IgD-negative memory B cell (primary cell): ENCODE results near the gene HOXD10. TPM values are rescaled to one million over a fixed set of nuclear protein-coding genes. Genes with fewer than 3 reads are reported as not detected.

Experiments
- H3K27ac Mint-ChIP-seq, 3 donors: one replicate each; pipeline ENCODE4 v1.8.0; 2020 to 2022; ENCODE audit warnings: mild to moderate bottlenecking in 3 of 3, mixed read lengths in 3 of 3, moderate library complexity in 1 of 3
- H3K27me3 Mint-ChIP-seq: one replicate; pipeline ENCODE4 v1.8.0; 2021; ENCODE audit warnings: mixed read lengths
- H3K36me3 Mint-ChIP-seq: one replicate; pipeline ENCODE4 v1.8.0; 2020; ENCODE audit warnings: mild to moderate bottlenecking, mixed read lengths
- H3K4me1 Mint-ChIP-seq, 3 donors: one replicate each; pipeline ENCODE4 v1.8.0; 2020 to 2022; ENCODE audit warnings: mixed read lengths in 3 of 3, mild to moderate bottlenecking in 1 of 3
- H3K4me3 Mint-ChIP-seq, 4 donors: one replicate each; pipeline ENCODE4 v1.8.0; 2020 to 2022; ENCODE audit warnings: mild to moderate bottlenecking in 4 of 4, mixed read lengths in 4 of 4, moderate library complexity in 3 of 4
- H3K9me3 Mint-ChIP-seq, 3 donors: one replicate each; pipeline ENCODE4 v1.8.0; 2020 to 2021; ENCODE audit warnings: mixed read lengths in 3 of 3, mild to moderate bottlenecking in 1 of 3
- polyA plus RNA-seq: library from polyadenylated mRNA; unstranded; fragments of 300-500 nt; fragmentation: Illumina TruSeq; gene quantifications from one replicate; pipeline ENCODE4 v1.2.3, GENCODE V29; 2021

Gene HOXD10
- polyA plus RNA-seq, 1 donor from 2014 or later, result not detected

DNA sequence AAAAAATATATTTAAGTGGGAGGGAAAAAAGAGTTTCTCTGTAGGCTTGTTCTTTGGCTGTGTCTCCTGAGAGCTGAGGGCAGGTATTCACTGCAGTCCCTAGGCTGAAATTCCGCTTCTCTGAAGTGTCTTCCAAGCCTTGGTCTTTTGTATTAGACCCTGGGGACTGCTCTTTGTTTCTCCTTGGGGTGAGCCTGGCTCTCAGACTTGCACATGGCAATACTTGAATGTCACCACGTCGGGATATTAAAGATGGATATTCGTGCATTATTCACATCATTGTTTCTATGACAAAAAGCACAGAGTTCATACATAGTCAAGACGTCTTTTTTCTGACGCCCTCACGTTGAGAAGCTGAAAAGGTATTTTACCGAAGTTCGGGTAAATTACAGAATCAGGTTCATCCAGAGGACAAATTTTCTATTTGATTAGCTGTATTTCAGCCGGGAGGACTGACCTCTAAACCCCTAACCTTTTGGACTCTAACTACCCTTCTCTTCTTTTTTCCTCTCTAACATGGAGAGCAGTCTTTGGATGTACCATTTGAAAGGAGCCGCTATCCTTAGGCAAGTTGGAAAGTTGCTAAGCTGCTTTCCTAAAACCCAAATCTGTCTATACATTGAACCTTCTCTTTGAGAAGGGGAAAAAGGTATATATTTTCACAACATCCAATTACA, 38.1 kb downstream of the HOXD10 start:
- Mint-ChIP-seq H3K4me3 (no peak overlapping the region), H3K9me3 (peaks cover 0 to 5% (median 0%) of the 10 kb centered on the region in 3 donors), H3K36me3 (no peaks in the 10 kb centered on the region), H3K27me3 (peaks cover 52% of the 10 kb centered on the region), H3K4me1 (peaks cover 0 to 1% (median 0%) of the 10 kb centered on the region in 3 donors), H3K27ac (no peak overlapping the region)

DNA sequence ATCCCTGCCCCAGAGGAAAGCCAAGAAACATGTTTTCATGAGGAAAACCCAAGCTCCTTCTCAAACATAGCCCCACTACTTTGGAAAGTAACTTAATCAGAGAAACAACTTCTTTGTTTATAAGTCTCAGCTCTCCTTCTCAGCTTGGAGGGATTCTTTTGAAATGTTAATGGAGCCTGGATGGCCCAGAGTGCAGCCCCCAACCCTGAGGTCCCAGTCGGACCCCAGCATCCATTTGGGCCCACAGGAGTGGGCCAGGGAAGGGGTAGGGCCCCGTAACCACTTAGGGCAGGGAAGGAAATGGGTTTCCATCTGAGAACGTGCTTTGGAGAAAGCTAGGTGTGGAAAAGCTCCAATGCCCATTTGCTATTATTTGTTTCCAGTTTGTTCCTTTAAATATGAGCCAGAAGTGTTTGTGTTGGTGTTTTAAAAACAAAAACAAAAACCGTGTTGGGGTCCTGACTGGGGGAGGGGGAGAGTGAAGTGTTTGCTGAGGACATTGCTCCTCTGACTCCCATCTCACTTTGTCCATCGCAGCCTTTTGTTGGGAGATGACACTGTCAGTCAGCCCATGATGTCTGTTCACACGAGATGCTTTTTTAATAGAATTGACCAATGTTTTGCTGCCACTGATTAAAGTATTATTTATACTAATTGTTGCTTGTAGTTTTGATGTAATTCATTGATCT, 38.9 kb downstream of the HOXD10 start:
- H3K4me1 Mint-ChIP-seq, result peaks cover 0 to 1% (median 0%) of the 10 kb centered on the region in 3 donors
- H3K27ac Mint-ChIP-seq, result no peak overlapping the region
- peak overlapping the region in 1 of 4 donors; percentile 46 for H3K4me3 Mint-ChIP-seq
- H3K27me3 Mint-ChIP-seq, result peaks cover 48% of the 10 kb centered on the region
- no peaks in the 10 kb centered on the region for H3K36me3 Mint-ChIP-seq
- peaks cover 0 to 5% (median 0%) of the 10 kb centered on the region in 3 donors for H3K9me3 Mint-ChIP-seq

DNA sequence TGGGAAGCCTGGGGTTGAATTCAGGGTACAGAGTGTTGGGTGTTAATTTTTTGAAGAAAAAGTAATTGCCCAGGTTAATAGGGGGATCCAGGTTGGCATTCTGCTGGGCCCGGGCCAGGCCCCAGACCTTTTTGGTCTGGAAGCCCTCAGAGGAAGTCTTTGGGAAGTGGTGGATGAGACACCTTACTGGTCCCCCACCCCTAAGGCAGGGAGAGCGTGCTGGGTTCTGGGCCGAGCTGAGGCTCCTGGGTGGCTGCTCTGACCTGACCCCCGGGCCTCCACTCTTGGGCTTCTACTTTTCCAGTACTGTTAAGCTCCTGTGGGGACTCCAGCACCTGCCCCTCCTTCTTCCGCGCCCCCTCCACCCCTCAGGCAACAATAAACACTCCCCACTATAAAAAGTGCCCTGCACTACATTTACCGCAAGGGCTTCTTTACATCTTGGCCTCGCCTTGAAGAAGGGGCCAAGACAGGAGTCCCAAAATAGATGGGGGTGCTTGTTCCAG, 39.8 kb downstream of the HOXD10 start:
- Mint-ChIP-seq H3K27ac (peak overlapping the region; percentile 23 to 62 (median 60)), H3K4me3 (peak overlapping the region in 2 of 4 donors; percentile 29 to 41), H3K36me3 (no peaks in the 10 kb centered on the region)

DNA sequence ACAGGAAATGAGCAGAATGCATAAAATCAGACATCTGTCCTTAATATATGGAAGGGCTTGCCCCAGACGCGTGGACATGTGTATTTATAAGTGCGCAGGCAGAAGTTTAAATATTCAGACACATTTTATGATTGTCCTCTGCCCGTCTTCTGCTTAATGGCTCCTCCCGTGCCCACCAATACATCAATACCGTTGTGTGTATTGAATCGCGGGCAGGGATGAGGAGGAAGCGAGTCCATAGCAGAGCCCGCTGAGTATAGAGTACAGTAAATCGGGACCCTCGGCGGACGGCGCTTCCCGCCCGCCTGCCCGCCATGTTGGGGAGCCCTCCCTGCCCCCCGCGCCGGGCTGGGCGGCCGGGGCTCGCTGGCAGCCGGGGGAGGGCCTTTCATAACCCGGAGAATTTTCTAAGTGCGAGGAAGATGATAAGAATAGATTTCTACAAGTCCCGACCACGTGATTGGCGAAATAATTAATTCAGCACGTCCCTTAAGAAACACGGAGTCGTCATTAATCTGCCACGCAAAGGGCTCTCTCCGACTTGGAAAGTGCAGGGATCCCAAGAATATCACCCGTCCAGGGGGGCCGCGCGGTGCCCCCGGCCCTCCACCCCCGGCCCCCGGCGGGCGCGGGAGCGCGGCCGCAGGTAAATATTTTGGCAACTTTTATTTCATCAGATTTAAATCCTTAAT, 40.4 kb downstream of the HOXD10 start, which contains the start of gene HOXD3:
Gene HOXD3, plus strand, starts transcription at position 501 of the 692 bp plus-strand sequence. CDS start 11,808 bp downstream, outside the sequence.
- peaks cover 0 to 1% (median 0%) of the 10 kb centered on the region in 3 donors for H3K4me1 Mint-ChIP-seq
- H3K36me3 Mint-ChIP-seq, result no peaks in the 10 kb centered on the region
- peak within 1 kb of the TSS; percentile 78 to 96 (median 80) for H3K27ac Mint-ChIP-seq
- H3K9me3 Mint-ChIP-seq, result peaks cover 0 to 7% (median 0%) of the 10 kb centered on the region in 3 donors
- peaks cover 51% of the 10 kb centered on the region for H3K27me3 Mint-ChIP-seq
- H3K4me3 Mint-ChIP-seq, result peak within 1 kb of the TSS; percentile 21 to 76 (median 46)

More for the DNA sequence above, 39.8 kb downstream of the HOXD10 start:
- peaks cover 0 to 7% (median 0%) of the 10 kb centered on the region in 3 donors for H3K9me3 Mint-ChIP-seq
- peaks cover 0 to 1% (median 0%) of the 10 kb centered on the region in 3 donors for H3K4me1 Mint-ChIP-seq
- peaks cover 48% of the 10 kb centered on the region for H3K27me3 Mint-ChIP-seq

DNA sequence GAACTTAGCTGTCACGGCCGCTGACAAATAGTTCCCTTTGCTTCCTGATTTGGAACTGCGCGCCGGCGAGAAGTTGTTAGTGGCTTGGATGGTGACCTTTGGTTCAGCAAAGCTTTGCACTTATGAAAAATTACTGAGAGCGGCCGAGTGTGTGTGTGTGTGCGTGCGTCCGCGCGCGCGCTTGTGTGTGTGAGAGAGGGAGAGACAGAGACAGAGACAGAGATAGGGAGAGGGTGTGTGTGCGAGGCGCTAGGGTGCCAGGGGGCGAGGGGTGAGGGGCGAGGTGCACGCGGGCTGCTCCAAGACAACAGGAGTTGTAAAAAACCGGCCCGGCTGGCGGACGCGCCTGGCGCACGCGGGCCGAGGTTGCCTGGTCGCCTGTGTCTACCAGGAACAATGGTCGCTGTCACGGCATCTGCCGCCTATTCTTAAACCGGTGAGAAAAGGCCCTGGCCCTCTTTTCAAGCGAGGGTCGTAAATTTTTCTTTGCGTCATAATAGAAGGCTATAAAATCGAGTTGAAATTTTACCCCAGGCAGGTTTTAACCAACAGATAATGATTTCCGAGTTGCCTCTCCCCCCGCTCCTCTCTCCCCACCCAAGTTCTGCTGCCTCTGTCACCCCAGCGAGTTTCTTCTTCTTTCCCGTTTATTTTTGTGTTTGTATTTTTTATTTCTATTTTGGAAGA, 41.1 kb downstream of the HOXD10 start:
- H3K4me1 Mint-ChIP-seq, result peaks cover 0 to 1% (median 0%) of the 10 kb centered on the region in 3 donors
- H3K27me3 Mint-ChIP-seq, result peaks cover 51% of the 10 kb centered on the region
- H3K36me3 Mint-ChIP-seq, result no peaks in the 10 kb centered on the region
- H3K27ac Mint-ChIP-seq, result peak overlapping the region in 2 of 3 donors; percentile 78 to 96
- peak overlapping the region; percentile 21 to 76 (median 41) for H3K4me3 Mint-ChIP-seq
- H3K9me3 Mint-ChIP-seq, result peaks cover 0 to 7% (median 0%) of the 10 kb centered on the region in 3 donors

DNA sequence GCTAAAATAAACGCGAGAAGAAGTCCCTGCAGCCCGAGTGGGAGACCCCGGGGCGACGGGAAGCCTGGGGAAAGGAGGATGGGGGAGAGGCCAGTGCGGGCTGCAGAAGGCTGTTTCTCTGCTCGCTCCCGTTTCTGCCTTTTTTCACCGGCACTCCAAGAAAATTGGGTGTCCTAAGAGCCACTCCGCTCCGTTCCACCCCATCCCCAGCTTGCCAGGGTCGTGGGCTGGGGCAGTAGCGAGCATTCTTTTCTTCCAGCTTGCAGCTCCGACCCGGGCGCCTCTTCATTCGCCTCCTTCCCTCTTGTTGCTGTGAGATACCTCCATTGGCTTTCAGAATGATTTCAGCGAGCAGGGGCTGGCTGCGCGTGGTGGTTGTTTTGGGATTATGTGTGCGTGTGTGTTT, 41.6 kb downstream of the HOXD10 start:
- H3K4me1 Mint-ChIP-seq, result peaks cover 0 to 1% (median 0%) of the 10 kb centered on the region in 3 donors
- peaks cover 52% of the 10 kb centered on the region for H3K27me3 Mint-ChIP-seq
- H3K9me3 Mint-ChIP-seq, result peaks cover 0 to 7% (median 0%) of the 10 kb centered on the region in 3 donors
- H3K4me3 Mint-ChIP-seq, result peak overlapping the region in 3 of 4 donors; percentile 30 to 76 (median 52)
- no peaks in the 10 kb centered on the region for H3K36me3 Mint-ChIP-seq
- H3K27ac Mint-ChIP-seq, result peak overlapping the region; percentile 78 to 96 (median 80)

DNA sequence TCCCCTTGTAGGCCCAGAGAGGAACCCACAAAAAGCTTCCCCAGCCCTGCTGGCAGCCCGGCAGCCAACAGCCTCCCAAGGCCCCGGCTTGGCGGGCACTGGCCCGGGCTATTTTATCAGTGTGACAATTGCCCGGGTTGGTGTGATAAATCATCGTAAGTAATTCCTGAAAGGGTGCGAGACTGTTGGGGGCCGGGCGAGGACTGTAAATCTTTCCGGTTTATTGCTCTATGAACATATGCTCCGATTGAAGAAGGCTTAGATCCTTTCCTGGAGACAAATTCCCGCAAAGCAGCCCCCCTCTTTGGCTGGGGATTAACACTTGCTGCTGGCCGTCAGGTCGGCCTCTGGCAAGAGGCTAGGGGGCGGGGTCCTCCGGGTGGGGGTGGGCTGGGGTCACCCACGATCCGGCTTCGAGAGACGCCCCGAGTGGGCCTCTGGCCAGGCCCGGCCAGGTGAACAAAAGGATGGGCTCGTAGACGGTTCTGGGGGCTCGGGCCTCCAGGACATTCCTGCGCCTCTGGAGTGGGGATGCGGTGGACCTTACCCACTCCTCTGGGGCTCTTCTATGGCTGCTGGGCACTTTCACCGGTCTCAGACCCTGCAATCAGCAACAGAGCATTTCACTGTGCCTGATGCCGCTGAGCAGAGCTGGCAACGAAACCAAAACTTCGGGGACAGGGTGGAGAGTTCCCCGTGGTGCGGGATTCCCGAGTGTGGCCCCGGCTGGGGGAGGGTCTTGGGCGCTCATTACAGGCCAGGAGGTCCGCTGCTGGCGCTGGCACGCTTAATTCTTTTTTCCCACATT, 42.5 kb downstream of the HOXD10 start:
- peaks cover 61% of the 10 kb centered on the region for H3K27me3 Mint-ChIP-seq

DNA sequence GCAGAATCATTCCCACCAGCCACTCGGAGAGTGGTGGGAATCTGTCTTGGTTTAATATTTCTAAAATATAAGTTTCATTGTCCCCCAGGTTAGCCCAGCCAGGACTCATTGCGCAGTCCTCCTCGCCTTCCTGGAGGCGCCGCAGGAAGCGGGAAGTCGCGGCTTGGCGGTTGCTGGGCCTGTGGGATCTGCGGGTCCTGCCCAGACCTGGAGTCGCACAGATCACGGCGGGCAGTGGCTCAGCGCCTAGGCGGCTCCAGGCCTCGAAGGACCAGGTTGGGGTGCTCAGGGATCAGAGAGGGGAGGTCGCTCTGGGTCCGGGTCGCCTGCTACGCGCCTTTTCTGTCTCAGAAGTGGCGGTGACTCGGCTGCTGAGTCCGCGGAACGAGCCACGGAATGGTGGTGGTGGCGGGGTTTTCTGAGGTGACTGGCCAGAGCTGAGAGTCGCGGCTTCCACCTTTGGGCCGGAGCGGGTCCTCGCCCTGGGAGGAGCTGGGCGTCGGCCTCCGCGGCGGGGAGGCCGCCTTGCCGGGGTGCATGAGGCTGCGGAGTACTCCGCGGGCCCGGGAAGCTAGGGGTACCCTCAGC, 43.2 kb downstream of the HOXD10 start:
- Mint-ChIP-seq H3K9me3 (peaks cover 0 to 15% (median 8%) of the 10 kb centered on the region in 3 donors), H3K4me3 (no peak overlapping the region), H3K27ac (peak overlapping the region in 2 of 3 donors; percentile 46 to 78), H3K36me3 (no peaks in the 10 kb centered on the region), H3K27me3 (peaks cover 65% of the 10 kb centered on the region), H3K4me1 (peaks cover 0 to 5% (median 2%) of the 10 kb centered on the region in 3 donors)

More for the DNA sequence above, 42.5 kb downstream of the HOXD10 start:
- Mint-ChIP-seq H3K4me1 (peaks cover 0 to 2% (median 2%) of the 10 kb centered on the region in 3 donors), H3K36me3 (no peaks in the 10 kb centered on the region), H3K27ac (peak overlapping the region in 2 of 3 donors; percentile 46 to 78), H3K9me3 (peaks cover 0 to 11% (median 5%) of the 10 kb centered on the region in 3 donors), H3K4me3 (no peak overlapping the region)

DNA sequence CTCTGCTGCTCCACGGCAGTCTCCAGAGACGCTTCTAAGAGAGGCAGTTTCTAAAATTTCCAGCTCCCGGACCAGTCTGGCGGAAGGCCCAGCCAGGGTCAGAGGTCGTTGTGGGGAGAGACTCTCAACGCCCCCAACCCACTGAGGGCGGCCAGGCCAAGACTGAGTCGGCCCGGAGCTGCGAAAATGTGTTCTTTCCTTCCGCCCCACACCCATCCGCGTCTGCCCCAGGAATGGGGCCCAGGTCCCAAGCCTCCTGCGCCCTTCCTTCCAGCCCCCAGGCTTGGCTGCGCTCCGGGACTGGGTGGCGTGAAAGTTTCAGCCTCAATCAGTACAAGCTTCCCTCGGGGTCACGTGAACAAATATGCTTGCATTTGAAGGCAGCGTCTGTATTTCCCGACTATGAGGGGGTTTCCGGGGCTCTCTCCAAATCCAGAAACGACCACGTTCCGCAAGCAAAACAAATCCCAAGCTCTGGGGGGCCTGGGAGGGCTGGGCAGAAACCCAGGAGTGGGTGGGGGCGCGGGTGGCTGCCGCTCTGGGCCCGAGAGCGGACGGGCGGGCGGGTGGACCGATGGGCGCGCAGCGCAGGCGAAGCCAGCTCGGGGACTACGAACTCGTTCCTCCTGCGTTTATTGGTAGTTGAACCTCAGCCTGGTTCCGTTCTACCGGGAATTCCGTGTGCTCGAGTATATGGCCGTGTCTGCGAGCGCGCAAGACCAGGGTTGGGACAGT, 43.8 kb downstream of the HOXD10 start:
- Mint-ChIP-seq H3K9me3 (peaks cover 0 to 17% (median 8%) of the 10 kb centered on the region in 3 donors), H3K27ac (peak overlapping the region in 1 of 3 donors; percentile 10), H3K4me3 (peak overlapping the region in 1 of 4 donors; percentile 17), H3K4me1 (peaks cover 0 to 5% (median 2%) of the 10 kb centered on the region in 3 donors), H3K27me3 (peaks cover 67% of the 10 kb centered on the region), H3K36me3 (no peaks in the 10 kb centered on the region)

DNA sequence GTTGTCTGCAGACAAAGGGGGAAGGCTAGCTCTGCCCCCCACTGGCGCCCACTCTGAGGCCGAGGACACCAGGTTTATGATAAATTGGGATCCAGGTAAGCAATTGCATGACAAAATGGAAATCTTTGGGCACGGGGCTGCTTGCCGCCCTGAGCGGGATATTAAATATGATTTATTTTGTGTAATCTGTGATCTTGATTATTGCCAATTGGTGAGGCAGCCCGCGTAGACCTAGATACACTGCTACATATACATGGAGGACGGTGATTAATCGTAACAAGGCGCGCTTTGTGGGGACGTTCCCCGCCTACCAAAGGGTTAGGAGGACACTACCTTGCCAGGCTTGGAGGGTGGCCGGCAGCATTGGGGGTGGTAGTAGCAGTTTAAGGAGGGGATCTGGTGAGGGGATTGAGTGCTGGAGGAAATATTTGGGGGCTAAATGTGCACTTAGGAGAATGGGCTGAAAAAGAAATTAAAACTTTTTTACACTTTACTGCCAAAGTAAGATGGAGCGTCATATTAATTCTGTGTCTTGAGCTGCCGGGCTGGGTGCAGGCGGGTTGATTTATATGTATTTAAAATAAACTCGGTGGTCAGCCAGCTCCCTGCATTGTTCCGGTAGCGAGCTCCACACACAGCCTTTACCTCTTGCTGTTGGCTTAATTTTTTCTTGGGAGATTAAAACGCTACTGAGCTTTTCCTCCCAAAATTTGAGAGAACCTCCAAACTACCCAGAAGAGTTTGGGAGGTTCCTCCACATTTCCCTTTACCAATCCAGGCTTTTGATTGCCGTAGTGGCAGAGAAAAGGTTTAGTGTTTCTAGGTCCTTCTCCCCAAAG, 44.6 kb downstream of the HOXD10 start:
- H3K4me1 Mint-ChIP-seq, result peaks cover 0 to 5% (median 2%) of the 10 kb centered on the region in 3 donors
- H3K27me3 Mint-ChIP-seq, result peaks cover 69% of the 10 kb centered on the region
- peak overlapping the region in 2 of 3 donors; percentile 5 to 10 for H3K27ac Mint-ChIP-seq
- H3K4me3 Mint-ChIP-seq, result peak overlapping the region in 3 of 4 donors; percentile 57 to 74 (median 66)
- peaks cover 0 to 17% (median 8%) of the 10 kb centered on the region in 3 donors for H3K9me3 Mint-ChIP-seq
- H3K36me3 Mint-ChIP-seq, result no peaks in the 10 kb centered on the region

DNA sequence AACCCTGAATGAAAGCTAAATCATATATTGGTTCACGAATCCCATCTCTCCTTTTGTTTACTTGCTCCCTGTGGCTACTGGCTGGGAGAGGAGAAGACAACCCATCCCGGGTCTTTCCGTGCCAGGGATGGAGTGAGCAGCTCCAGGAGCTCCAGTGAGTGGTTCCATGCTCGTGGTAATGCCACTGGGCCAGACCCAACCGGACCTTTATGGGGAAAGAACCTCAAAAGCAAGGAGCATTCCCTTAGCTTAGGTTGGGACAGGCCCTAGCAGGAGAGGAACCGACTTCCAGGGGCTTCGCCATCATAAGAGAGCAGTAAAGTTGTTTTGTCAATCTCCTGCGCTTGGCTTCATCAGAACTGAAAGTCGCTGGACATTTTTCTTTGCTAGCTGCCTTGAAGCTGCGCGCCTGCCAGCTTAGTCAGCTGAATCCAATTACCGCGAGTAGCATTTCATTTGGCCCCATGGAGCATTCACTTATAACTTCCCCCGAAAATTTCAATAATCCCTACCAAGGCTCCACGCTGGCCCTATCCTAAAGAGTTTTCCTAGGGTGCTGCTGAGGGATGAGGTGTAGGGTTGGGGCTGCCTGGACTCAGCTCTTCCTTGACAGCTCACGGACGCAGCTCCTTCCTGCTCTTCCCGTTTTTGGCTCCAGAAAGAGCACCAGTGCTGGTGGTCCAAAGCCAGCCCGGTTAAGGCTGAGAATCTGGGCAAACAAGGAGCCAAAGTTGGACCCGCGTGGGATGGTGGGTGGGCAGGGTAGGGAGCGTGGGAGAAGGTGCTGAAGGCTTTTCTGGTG, 45.4 kb downstream of the HOXD10 start:
- peak overlapping the region in 1 of 4 donors; percentile 66 for H3K4me3 Mint-ChIP-seq
- peaks cover 0 to 17% (median 8%) of the 10 kb centered on the region in 3 donors for H3K9me3 Mint-ChIP-seq
- no peaks in the 10 kb centered on the region for H3K36me3 Mint-ChIP-seq
- peaks cover 75% of the 10 kb centered on the region for H3K27me3 Mint-ChIP-seq
- H3K4me1 Mint-ChIP-seq, result peaks cover 0 to 5% (median 2%) of the 10 kb centered on the region in 3 donors
- peak overlapping the region in 1 of 3 donors; percentile 10 for H3K27ac Mint-ChIP-seq
